HG03280 (cell line): ENCODE measurements around the gene ASCL1.

Experiments
- ATAC-seq: cut with Tn5 transposase; IDR thresholded peaks from one replicate; pipeline ENCODE4 v1.9.1; 2021; ENCODE audit warnings: mild to moderate bottlenecking, moderate library complexity; ENCODE audit not compliant: unreplicated experiment

Gene ASCL1

GRCh38 chr12:102950950-102951619, 6.4 kb upstream of the ASCL1 start:
- ATAC-seq: no peak

DNA sequence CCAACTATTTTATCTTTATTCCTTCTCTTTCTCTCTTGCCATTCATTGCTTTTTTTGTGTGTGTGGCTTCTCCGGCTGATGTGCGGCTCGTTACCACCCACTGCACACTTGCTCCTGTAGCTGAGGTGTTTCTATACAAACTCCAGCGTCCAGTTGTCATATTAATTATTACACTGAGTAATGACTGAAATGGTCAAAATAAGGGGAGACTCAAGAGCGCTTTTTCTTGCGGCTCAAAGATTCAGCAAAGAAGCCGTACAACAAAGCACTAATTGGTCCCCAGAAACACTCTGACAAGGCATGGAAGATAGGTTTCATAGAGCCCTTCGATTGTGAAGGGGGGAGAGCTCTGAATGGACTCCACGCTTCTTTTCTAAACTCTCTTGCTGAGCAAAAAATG, 5.6 kb upstream of the ASCL1 start:
- ATAC-seq: no peak

GRCh38 chr12:102953221-102953620, 4.3 kb upstream of the ASCL1 start:
- no peak for ATAC-seq

DNA sequence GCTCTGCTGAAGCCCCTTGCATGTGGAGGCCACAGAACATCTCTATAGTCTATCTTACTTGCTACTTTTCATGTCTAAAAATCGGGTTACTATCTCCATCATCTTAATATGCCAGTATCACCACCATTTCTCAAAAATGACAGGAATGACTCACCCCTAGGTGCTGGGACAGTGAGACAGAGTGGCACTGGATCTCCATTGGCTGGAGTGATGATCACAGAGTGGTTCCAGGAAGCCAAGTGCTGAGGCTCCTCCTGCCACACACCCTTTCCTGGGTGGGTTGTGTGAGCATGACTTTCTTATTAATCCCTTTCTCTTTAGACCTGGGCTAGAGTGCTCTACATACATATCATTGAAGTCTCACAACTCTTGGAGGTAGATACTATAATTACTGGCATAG, 3.3 kb upstream of the ASCL1 start:
- ATAC-seq: no peak

DNA sequence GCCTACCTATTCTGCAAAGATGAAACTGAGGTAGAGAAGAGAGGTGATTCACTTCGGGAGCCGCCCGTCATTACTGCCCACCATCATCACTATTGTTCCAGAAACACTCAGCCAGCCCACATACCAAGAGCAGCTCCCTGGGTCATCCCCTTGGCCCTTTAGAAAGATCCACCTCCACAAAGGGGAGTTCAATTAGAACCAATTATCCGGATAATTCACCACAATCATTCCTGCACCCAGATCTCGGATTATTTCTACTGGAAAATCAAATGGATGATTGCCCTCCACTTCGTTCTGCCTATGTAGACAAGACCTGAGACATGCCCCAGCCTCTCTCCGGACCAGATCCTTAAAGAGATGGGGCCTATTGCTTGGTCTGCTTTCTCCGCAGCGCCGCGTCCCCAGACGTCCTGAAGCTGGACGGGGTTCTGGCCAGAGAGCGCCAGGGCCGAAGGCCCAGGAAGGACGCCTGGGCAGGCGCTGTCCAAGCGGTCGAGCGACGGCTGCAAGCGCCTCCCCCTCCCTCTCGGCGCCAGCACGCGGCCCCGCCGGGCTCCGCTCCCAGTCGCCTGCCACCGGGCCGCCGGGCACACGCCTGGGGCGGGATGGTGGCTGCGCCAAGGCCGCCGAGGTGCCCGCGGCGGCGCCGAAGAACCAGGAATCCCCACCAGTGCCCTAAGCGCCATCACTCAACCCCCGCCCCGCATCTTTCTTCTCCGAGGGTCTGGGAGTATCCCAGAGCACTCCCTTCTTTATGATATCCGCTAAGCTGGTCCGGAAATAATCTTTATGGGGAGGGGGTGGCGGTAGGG, 1.3 kb upstream of the ASCL1 start:
- ATAC-seq: no peak

DNA sequence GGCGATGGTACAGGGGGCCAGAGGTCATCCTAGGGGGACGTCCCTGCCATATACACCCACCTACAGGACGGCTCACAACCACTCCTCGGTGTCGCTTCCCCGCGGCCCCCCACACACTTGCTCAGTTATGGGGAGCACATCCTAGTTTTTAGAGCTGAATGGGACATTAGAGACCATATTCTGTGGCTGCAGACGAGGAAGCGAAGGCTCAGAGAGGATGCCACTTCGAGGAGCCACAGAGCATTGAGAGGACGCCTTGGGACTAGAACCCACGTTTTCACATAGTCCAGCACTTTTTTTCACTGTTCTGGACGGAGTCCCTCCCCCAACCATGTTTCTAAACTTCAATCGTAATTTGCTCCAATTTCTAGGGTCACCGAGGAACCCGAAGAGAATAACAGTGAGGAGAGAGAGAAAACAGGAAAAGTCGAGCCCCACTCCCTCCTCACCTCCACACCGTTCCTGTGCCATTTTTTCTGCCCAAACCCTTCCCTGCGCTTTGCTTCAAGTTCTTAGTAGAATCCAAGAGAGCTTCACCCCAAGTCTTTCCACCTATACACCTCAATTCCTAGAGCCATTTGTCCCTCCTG, 641 bp upstream of the ASCL1 start:
- ATAC-seq: no peak

DNA sequence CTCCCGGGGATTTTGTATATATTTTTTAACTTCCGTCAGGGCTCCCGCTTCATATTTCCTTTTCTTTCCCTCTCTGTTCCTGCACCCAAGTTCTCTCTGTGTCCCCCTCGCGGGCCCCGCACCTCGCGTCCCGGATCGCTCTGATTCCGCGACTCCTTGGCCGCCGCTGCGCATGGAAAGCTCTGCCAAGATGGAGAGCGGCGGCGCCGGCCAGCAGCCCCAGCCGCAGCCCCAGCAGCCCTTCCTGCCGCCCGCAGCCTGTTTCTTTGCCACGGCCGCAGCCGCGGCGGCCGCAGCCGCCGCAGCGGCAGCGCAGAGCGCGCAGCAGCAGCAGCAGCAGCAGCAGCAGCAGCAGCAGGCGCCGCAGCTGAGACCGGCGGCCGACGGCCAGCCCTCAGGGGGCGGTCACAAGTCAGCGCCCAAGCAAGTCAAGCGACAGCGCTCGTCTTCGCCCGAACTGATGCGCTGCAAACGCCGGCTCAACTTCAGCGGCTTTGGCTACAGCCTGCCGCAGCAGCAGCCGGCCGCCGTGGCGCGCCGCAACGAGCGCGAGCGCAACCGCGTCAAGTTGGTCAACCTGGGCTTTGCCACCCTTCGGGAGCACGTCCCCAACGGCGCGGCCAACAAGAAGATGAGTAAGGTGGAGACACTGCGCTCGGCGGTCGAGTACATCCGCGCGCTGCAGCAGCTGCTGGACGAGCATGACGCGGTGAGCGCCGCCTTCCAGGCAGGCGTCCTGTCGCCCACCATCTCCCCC, 777 bp downstream of the ASCL1 start:
- ATAC-seq: peak; percentile 76

- no peak for ATAC-seq
These were observed 1.3 kb downstream of the ASCL1 start for GRCh38 chr12:102958830-102959176.

DNA sequence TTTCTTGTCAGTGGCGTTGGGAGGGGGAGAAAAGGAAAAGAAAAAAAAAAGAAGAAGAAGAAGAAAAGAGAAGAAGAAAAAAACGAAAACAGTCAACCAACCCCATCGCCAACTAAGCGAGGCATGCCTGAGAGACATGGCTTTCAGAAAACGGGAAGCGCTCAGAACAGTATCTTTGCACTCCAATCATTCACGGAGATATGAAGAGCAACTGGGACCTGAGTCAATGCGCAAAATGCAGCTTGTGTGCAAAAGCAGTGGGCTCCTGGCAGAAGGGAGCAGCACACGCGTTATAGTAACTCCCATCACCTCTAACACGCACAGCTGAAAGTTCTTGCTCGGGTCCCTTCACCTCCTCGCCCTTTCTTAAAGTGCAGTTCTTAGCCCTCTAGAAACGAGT, 1.9 kb downstream of the ASCL1 start:
- ATAC-seq: no peak

DNA sequence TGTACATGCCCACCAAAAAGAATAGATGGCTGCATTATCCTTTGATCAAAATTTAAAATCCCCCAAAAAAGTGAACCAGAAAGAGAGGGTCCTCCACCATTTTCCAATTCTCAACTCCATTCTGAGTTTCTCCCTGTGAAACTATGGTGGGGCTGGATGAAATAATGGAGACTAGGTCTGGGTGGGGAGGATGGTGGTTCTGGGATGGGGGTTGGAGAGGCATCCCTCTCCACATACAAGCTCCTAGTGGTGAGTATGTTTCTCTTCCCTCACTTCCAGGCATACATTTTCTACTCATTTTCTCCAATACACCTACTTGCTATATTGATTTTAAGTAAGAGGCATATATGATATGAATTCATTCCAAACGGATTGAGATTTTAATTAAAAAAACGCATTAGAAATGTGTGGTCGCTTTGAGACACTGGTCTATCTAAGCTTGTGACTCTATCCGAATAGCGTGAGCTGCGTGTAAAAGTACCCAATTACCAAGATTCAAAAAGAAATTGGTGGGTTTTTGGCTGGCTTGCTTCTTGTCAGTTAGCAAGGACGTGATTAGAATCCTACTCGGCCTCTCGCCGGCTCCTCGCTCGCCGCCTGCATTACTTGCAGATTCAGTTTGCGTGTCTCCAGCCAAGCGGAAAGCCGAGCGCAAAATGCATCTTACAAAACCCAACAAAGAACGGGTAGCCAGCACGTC, 3.4 kb downstream of the ASCL1 start:
- ATAC-seq: no peak

DNA sequence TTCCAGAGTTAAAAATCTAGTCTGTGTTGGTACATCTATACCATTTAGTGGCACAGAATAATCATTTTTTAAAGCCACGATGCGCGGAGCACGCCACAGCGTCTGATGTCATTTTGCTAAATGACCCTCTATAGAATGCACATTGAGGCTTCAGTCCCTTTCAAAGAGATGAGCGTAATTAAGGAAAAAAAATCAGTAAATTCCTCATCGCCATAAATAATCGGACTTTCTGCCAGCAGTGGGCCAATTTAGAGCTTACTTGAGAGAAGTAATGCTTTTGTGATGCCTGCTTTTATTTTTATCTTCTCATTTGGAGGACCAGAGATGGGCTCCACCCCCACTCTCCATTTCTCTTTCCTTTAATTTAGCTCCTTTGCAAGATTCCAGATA, 4.0 kb downstream of the ASCL1 start:
- ATAC-seq: no peak

DNA sequence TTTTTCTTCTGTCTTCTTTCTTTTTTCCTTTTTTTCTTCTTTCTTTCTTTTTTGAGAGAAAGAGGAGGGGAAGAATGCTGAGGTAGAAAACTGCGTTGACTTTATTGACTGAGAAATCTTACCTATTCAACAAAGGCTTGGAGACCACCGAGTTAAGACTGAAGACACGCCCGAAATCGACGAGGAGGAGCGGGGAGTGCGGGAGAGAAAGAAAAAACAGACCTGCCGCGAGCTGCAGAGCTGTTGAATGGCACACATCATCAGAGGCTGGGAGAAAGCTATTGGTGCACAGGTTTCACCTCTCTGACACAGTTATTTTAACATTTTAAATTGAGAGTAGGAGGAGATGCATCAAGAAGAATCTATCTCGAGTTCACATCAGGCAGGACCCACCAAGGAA, 5.1 kb downstream of the ASCL1 start:
- ATAC-seq: no peak

DNA sequence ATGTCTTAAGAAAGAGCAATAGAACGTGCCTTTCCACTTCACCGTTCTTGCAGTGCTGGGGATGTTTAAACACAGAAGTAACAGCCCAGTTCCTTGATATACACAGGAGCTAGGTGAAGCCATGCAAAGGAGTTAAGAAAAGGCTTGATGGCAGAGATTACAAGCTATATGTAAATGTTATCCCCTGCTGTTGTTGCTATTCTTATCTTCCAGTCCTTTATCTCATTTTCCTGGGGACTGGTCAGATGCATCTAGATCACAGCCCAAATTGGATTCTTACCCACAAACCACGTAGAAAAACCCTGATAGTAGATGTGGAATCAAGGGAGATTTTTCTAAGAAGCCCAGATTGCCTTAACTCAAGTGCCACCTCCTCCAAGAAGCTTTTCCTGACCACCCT, 5.5 kb downstream of the ASCL1 start:
- ATAC-seq: no peak

DNA sequence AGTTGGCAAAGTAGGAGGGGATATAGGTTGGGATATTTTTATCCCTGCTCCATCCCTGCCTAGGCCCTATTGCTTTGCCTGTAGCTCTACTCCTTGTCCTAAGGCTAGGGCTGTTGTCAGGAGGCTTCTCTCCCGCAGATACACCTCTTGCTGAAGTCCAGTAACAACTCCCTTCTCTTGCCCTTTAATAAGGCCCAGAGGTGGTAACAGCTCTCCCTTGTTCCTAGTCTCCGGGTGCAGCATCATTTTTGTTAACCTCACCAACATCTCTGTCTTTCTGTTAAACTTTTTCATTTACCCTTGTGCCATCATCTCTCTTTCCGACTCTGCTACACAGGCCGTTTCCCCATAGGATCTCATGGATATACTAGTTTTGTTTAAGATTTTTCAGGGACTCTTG, 6.3 kb downstream of the ASCL1 start:
- ATAC-seq: no peak

DNA sequence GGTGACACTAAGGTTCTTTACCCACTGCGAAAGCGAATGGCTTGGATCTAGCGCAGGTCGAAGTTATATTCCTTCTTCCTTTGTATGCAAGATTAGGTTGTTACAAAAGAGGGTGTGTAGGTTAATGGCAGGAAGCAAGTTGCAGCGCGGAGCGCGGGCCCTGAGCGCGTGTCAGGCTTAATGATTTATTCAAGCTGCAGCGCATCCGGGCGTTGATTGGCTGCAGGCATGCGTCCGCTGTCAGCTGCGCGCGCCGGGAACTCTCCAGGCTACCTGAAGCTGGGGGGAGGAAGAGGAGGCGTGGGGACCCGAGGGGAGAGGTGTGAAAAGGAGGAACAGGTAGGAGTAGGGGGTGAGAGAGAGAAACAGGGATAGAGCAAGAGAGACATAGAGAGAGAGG, 7.4 kb downstream of the ASCL1 start:
- ATAC-seq: no peak

- no peak for ATAC-seq
These were observed 8.0 kb downstream of the ASCL1 start for GRCh38 chr12:102965281-102966155.

DNA sequence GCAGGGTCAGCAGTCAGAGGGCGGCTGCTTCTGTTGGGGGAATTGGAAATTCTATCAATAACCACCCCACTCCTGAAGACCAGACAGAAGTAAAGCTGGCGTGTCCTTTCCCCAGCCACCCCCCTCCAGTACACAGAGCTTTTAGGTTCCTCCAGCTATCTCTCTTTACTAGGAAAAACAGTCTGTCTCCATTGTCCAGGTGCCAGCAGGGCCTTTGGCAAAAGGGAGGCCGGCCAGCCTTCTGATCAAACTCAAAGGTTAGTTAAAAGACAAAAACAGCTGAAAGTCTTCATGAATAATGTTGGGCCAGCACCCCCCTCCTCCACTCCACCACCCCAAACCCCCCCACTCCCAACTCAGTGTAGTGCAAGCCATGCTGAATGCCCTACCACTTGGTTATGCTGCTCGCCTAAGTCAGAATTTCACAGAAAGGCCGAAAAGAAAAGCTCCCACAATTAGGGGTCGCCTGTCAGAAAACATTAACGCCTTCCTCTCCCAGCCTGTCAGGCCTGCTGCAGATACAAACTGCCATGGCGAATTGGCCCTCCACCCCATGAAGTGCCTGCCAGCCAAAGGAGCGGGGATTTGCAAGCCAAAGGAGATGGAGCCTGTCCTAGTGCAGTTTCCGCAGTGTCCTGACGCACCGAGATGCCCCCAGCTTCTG, 8.9 kb downstream of the ASCL1 start:
- ATAC-seq: no peak

- ATAC-seq: no peak
These were observed 13.3 kb downstream of the ASCL1 start for GRCh38 chr12:102970780-102971179.

DNA sequence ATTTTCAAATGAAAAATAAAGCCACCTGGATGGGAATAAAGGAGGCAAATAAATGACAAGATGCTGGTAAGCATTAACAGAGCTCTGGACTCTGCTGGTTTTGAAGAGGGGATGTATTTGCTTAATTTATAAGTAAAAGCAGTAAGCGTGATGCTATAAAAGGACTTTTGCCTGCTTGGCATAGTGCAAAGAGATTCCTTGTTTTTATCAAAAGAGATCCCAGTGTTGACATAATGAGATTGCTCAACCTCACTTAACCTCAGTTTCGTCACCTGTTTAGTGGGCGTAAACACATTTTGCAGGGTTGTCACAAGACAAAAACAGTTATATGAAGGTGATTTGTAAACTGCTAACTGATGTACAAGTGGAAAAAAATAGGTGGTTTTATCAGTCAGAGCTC, 13.8 kb downstream of the ASCL1 start:
- no peak for ATAC-seq

- no peak for ATAC-seq
These were observed 16.1 kb downstream of the ASCL1 start for GRCh38 chr12:102973583-102973982.
